Stimulated activated CD4-positive, alpha-beta T cell treated with anti-CD3 and anti-CD28 coated beads, Interleukin-4, amount 100 ng/mL, for 48 hours (primary cell): ENCODE measurements around the gene MAP3K21.
A peak's percentile ranks its signal among the peaks of the same experiment; 100 is the strongest.

ENCODE experiments used
- DNase-seq, 2 donors: peaks; one replicate each; pipeline ENCODE4 v3.0.0-alpha.2; 2020; ENCODE audit warnings: low read depth in 2 of 2

MAP3K21 gene

DNA sequence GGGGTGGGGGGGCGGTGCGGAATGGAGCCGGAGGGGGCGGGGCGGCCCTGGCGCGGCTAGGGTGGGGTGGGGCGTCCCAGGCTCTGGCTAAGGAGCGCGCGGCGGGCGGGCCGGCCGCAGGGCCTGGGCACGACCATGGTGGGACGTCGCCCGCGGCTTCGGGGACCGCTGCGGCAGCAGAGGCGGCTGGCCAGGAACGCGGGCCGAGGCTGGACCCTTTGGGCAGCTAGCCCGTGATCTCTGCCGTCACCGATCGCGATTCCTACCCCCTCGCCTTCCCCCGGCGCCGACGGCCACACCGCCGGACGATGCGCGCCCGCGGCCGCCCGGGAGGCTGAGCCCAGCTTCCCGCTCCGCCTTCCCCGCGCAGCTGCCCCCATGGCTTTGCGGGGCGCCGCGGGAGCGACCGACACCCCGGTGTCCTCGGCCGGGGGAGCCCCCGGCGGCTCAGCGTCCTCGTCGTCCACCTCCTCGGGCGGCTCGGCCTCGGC is at the start of gene MAP3K21:
TSS of gene MAP3K21 (plus strand) at position 74 of the 491 bp plus-strand sequence. CDS start at position 379, 305 bp downstream.
- DNase-seq = no peak

DNA sequence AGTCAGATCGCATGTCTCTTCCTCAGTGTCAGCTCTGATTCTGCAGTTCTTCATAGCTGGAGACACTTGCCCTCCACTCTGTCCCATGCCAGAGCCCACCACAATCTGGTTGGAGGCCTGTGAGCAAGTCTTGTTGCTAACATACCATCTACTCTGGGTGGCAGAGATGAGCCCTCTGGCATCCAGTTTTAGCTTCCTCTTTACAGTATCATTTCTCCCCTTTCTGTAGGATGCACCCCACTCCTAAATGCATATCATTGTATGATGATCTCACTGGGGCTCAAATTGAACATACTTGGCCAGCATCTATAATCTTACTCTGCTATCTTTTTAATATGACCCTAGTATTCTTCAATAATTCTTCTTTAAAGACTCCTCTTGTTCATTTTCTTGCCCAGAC is 48.9 kb upstream of the MAP3K21 start:
- no peak for DNase-seq

DNA sequence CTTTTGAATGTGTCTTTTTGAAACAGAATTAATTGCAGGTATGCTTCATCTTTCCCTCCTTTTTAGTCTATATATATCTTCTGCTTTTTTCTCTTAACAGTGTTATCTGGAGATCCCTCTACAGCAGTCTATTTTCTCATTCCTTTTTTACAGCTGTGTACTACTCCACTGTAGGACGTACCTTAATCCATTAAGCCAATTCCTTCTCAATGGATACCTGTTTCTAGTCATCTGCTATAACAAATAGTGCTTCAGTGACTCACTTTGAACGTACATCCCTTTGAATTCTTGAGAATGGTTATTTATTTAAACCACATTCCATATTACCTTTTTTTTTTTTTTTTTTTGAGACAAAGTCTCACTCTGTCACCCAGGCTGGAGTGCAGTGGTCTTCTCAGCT is 47.6 kb upstream of the MAP3K21 start:
- no peak for DNase-seq

DNA sequence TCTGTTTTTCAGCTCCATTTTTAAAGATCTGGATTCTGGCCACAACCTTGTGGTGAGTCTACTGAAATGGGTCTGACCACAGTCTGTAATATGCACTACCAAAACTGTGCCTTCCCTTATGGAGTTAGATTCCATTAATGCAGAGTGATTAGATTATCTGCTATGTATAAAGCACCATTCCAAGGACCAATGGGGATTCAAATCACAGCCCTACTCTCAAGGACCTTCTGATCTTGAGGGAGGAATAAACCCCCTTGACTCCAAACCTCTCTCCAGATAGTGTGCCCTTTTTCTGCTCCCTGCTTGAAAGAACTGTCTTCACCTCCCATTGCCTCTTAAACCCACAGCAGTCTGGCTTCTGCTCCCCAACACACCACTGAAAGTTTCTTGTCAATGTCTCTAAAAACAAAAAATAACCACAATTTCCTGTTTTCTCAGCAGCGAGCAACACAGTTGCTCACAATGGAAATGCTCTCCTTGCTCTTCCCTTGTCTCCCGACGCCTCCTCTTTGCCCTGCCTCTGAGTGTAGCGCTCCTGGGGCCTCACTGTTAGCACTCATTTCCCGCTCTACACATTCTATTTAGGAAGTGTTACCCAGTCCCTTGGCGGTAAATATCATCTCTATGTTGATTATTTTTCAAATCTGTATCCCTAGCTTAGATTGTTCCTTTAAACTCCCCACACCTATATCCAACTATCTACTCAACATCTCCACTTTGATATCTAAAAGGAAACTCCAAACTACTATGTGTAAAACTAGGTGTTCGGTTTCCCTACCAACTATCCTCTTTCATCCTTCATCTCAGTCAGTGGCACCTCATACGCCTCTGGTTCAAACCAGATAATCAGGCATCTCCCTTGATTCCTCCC is 45.6 kb upstream of the MAP3K21 start:
- DNase-seq = no peak

DNA sequence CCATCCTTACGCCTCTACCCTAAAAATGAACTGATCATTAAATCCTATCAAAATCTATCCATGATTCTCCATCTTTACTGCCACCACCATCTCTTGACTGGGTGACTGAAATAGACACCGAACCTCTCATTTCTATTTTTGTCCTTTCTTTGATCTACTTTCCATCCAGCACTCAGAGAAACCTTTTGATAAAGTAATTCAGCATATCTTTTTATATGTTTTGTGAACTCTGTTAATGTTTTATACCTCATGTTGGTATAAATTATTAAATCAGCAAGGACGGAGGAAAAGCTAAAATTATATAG is 45.0 kb upstream of the MAP3K21 start:
- DNase-seq = no peak

DNA sequence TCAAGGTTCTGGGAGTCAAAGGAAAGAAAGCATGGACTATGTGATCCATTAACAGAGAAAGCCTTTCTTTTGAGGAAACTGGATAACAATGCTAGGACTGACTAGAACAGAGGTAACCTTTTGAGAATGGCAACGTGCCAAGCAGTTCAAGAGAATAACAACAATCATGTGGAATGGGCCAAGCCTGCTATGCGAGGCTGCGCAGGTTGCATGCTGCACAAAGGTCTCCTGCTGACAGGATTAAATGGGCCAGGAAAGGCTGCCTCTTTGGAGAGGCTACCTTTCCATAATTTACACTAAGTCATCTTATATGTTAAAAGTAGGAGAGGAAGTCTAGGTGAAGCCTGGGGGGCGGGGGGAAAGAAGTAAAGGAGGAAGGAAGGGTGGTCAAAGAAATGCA is 37.8 kb upstream of the MAP3K21 start:
- DNase-seq = no peak

DNA sequence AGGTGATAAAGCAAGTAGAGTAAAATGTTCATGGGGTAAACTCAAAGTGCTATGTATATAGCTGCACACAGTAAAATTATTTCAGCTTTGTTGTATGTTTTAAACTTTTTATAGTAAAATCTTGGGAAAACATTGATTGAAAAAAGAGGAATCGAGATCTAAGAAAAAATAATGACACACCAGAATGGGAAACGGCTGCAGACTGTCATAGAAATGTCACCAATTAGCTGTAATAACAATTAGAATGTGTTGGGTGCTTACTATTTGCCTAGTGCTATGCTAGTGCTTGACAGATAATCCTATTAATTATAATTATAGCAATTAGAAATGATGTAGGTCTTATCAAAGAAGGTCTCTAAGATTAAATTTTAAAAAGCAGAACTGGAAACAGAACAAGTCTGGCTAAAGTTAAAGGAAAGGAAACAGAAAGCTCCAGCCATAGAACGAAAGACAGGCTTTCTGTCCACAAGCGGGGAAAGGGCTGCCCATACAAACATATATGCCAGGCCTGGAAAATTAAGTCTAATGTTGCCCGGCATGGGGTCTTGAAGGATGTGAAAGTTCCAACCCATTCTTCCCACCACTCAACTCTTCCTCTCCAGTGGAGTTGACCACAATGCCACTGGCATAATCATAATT is 37.0 kb upstream of the MAP3K21 start:
- no peak for DNase-seq

DNA sequence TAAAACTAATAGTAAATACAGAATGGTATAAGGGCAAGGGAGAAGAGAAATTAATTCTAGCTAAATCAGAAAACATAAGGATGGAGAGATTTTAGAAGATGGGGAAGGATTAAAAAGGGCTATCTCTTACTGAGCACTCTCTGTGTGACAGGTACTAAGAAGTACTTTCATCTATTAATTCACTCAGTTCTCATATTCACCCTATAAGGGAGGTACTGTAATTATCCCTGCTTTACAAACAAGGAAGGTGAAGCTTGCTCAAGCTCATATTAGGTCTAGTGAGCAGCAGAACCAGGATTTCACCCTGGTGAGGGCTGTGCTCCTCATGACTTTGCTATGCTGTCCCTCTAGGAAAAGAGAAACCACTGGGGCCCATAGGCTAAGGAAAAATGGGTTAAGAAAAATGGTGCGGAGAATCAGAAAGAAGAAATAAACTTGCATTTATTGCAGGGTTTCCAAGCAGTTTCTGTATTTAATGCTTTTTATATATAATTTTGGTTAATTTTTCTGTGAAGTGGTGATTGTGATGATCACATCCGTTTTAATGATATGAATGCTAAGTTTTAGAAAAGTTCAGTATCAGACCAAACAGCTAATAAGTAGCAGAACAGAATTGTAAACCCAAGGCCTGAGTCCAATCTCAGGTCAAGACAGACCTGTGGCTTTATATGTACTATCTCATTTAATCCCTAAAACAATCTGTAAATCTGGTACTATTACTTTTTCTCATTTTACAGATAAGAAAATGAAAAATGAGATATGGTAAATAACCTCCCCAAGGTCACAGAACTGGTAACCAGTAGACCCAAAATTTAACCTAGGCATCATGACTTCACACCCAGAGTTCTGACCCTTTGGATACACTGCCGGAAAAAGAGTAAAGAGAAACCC is 33.7 kb upstream of the MAP3K21 start:
- DNase-seq = no peak

DNA sequence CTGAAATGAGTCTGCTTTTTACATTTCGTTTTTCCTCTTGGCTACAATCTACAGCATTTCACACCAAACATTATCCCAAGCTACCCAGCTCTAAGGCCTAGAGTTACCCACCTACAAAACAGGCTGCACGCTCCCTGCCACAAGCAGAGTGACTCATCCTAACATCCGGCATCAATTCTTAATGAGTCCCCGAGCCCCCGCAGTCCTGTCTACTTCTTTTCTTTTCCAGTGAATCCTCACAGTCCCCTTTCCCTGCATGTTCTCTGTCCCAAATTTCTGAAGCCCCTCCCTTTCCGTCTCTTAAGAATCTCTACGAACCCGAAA is 32.6 kb upstream of the MAP3K21 start:
- peak; percentile 14 to 37 for DNase-seq

DNA sequence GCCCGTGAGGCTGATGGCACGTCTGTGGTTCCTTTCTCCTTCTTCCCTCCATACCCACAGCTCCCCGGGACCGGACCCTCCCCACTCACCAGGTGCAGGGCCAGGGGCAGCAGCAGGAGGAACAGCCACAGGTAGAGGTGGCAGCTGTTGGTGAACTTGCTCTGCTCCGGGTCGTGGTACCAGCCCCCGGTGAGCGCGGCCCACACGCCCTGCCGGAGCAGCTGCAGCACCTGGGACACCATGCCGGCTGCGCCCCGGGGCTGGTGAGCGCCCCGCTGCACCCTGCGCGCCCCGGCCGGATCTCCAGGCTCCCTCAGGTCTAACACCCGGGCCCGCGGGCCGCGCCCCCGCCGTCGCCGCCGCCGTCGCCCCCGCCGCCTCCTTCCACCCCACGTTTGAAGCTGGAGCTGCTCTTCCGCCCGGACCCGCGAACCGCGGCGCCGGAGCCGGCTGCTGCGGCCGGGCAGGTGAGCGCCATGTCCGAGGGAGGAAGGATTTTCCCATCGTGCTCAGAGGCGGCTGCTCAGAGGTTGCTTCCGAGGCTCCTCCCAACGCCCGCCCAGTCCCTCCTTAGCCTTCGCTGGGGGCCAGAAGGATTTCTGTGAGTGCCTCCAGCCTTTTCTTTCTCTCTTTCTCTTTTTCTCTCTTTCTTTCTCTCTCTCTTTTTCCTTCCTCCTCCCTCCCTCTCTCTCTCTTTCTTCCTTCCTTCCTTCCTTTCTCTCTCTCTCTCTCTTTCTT is 32.1 kb upstream of the MAP3K21 start, which contains the start of gene PCNX2:
TSS of gene PCNX2 (minus strand) at position 489 of the 738 bp plus-strand sequence. CDS start at position 242, 247 bp downstream.
- DNase-seq = peak; percentile 49 to 73

DNA sequence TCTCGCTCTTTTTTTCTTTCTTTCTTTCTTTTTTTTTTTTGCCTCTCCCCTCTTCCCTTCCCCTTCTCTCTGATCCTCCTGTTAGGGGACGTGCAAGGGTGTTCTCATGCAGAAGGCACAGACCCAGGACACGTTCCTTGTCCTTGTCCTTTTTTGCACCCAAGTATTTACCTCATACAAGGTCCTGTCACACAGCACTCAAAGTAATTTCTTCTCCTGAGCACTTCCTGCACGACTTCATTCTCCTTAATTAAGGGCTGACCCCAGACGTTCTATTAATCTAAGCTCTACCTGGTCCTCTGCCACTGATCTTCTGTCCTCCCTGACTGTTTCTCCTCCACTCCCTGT is 31.6 kb upstream of the MAP3K21 start:
- DNase-seq = no peak

DNA sequence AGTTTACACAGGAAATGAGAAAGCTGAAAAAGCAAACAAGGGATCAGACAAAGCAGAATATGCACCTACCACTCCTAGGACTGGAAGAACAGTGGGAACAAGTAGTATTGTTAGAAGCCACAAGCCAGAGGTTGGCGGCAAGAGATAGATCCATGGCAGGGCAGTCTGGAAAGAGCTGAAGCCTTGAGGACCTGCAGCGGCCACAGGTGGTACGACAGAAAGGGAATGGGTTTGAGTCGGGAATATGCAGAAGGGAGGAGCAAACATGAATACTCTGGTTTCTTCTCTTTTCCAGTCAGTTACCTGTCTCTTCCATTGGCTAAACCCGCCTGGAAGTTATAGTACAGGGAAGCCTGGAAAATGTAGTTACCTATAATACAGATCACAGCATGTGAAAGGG is 28.1 kb upstream of the MAP3K21 start:
- no peak for DNase-seq

DNA sequence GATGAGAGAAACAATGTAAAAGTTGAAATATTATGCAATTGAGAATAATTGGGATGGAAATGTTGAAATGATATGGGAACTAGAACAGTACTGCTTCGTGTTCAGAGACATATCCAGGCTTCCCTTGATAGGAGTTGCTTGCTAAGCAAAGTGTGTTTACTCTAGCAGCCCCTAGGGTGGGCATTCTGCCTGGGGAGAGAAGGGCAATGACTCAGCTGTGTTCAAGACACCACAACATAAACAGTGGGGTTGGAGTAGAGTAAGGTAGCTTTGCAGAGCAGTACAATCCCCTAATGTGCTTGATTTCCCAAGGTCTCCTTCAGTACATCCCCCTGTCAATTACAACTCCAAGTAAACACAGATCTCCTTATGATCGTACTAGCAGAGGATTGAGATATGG is 27.2 kb upstream of the MAP3K21 start:
- DNase-seq = no peak

DNA sequence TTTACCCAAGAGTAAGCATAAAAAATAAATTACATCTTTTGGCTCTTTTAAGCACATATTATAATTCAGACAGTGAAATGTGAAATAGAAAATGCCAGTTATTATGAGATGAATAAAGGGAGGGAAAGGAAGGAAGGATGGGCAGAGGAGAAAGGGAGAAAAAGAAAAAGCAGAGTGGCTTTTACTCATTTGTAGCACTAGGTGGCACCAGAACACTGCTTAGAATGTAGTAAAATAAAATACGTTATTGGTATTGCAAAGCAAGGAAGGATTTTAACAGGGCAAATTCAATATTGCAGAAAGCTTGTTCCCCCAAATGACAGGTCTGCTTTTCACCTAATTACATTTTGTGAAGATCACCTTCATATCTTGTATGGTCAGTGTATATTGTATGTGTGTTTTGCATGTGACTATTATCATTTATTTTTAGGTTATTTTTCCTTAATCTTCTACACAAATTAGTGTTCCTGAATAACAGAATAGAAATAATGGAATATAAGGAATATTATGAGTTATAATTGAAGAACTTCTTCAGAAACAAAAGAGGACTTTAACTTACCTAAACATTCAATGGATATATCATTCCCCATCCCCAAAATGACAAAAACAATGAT is 22.9 kb upstream of the MAP3K21 start:
- DNase-seq = no peak

DNA sequence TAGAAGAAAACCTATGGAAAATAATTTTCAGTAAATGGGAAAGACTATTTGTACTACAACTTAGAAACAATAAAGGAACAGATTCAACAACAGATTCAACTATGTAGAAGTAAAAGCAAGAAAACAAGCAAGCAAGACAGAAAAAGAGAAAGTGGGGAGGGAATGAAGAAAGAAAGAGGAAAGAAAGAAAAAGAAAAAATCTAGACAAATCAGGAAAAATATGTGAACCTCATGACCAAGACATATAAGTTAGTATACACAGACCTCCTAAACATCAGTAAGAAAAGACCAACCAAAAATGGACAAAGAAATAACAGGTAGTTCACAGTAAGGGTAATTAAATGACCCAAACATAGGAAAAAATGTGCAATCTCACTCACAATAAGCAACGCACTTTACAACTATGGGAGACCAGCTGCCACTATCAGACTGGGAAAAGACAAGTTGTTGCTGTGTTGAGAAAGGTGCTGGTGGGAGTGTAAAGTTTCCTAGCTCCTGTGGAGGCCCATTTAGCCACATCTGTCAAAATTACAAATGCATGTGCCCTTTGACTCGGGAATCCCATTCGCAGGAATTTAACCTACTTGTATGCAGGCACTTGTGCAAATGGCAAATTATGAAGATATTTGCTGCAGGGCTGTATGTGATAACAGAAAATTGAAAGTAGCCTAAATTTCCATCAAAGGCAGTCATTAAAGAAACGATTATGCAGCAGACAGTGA is 13.9 kb upstream of the MAP3K21 start:
- DNase-seq = no peak

DNA sequence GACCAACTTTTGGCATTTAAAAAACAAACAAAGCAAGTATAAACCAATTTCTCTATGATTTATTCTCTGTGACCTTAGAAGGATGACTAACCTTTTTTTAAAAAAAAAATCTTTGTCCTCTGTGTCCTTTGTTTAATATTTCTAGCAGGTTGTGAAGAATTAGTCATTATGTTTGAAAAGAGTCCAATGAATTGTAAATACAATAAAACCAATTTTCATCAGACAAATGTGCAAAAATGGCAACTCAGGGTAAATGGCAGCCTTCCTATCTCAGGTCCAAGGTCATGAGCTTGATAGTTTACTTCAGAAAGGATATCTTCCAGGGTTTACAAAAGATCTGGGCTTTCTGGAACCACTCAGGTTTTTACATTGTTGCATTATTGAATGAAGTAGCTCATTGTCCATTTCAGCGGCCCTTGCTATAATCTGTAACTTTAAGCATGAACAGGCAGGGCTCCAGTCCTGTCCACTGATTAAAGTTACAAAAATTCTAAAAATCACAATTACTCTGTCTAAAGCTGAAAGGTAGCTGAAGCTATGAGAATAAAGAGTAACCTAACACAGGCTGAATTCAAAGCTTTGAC is 11.7 kb upstream of the MAP3K21 start:
- no peak for DNase-seq

DNA sequence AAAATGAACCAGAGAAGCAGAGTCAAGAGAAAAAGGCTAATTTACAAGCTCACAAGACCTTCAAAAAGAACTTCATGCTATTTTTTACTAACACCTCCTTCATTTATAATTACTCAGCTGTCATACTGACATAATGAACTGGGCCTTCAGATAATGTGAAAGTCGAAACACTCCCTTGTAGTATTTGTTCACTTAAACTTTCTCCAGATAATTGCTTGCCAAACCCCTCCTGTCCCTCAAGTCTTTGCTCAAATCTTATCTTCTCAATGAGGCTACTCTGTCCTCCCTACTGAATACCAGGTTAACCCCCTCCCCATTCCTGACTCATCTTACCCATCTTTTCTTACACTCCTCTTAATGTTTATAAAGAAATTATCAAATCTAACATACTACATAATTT is 11.1 kb upstream of the MAP3K21 start:
- no peak for DNase-seq

DNA sequence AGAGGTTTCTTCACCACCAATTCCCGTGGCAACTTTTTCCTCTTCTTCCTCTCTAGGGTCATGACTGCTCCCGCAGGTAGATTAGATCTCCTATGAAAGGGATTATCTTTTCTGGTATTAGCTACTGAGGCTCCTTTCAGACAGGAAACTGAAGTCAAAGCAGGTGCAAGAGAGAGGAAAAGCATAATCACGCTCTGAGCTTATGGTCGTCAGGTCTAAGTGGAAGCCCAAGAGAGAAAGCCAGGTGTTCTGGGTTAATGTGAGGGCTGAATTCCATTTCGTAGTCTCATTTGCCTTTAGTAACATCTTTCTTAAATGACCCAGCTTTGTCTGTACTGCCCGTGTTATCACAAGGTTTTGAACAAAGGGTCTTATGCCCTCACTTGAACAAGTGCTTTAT is 8.3 kb upstream of the MAP3K21 start:
- DNase-seq = no peak

DNA sequence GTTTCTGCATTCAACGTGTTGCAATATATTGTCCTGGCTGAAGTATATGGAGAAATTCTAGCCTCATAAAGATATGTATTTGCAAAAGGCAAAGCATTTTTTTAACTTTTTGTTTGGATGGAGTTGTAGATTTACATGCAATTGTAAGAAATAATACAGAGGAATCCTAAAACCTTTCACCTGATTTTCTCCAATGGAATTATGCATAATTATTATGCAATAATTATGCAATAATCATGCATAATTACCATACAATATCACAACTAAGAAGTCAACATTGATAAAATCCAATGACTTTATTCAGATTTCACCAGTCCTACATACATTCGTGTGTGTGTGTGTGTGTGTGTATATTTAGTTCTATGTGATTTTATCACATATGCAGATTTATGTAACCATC is 7.5 kb upstream of the MAP3K21 start:
- DNase-seq = no peak

DNA sequence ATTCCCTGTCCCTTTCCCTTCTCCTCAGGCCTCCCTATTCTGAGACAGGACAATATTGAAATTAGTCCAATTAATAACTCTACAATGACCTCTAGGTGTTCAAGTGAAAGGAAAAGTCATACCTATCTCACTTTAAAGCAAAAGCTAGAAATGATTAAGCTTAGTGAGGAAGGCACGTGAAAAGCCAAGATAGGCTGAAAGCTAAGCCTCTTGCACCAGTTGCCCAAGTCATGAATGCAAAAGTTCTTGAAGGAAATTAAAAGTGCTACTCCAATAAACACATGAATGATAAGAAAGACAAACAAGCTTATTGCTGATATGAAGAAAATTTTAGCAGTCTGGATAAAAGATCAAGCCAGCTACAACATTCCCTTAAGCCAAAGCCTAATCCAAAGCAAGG is 3.8 kb upstream of the MAP3K21 start:
- DNase-seq = no peak
